CD4-positive, alpha-beta T cell treated with Interleukin-4 for 1 hour (primary cell): ENCODE measurements around the gene TBRG4.
"Not testable (repeated sequence)": the region's sequence is repeated elsewhere in the genome, so short reads cannot be mapped to it uniquely, and the experiment has no call there.

Experiments used
- DNase-seq, 2 donors: peaks; one replicate each; pipeline ENCODE4 v3.0.0-alpha.2; 2020 to 2022

TBRG4 gene

DNA sequence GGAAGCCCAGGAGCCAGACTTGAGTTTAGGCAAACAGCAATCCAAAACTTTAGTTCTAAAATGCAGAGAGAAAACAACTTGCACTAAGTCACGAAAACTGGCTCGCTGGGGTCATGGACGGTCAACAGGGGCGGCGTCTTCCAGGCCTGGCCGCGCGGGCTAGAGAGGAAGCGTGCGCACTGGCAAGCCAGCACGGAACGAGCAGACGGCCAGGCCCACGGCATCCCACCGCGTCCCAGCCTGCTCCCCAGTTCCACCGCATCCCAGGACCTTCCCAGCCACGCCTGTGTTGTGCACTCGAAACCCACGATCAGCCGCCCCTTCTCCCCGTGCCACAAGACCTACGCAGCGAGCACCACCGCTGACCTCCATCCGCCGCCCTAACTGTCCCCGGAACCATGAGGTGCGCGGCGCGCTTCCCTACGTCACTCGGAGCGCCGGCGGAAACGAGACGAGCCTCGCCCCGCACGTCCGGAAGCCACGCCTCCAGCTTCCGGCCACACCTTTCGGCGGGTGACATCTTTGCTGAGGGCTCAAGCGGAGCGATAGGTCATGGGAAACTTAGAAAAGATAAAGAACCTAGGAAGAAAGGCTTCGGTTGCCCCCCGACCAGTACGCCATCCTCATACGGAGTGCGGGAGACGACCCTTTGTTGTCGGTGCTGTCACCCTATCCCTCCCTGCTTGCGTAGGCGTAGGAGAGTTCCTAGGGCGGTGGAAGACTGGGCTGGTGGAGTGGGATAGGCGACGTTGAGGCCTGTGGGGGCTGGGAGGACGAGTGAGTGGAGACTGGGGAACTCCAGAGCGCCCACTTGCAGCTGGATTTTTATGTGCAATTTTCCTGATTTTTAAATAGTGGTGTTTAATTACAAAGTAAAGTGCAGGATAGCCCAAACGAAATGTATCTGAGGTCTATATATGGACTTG is at the start of gene TBRG4:
Gene TBRG4 (minus strand): TSS at position 400 of the 926 bp plus-strand sequence. CDS start 2,460 bp downstream, outside the sequence.
- DNase-seq, result peak; percentile 94

GRCh38 chr7:45161138-45161537 is 49.6 kb upstream of the TBRG4 start:
- DNase-seq, result no peak

- DNase-seq, result no peak
These were observed 49.0 kb upstream of the TBRG4 start for GRCh38 chr7:45160417-45160881.

DNA sequence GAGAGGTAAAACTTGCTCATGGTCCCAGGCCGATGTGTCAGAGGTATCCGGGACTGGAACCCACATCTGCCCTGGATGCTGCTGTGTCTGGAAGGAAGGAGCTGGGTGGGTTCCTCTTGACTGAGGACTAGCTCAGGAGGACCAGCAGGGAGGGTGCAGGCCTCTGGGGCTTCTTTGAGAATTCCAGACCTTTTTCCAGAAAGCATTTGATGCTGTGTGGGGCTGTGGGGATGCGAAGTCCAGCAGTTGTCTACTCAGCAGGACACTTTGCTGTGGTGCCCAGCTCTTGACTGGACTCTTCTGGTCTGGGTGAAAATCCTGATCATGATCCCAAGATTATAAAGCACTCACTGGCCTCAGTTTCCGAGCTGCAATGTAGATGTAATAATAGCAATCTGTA is 47.8 kb upstream of the TBRG4 start:
- DNase-seq, result no peak

DNA sequence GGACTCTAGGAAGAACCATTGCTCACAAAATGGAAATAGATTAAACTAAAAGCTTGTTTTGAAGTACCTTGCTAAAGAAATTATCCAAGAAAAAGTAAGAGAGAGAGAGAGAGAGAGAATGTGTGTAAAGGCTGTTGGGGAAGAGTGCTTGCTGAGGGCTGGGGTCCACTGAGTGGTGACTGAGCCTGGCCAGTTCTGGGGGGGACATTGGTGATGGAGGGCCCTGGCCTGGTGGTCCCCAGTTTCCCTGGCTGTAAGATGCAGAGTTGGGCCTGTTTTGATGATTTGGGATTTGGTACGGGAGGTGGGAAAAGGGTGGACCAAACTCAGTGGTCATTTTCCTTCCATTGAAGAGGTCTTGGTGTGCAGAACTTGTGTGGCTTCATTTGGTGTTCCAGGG is 47.0 kb upstream of the TBRG4 start:
- no peak for DNase-seq

DNA sequence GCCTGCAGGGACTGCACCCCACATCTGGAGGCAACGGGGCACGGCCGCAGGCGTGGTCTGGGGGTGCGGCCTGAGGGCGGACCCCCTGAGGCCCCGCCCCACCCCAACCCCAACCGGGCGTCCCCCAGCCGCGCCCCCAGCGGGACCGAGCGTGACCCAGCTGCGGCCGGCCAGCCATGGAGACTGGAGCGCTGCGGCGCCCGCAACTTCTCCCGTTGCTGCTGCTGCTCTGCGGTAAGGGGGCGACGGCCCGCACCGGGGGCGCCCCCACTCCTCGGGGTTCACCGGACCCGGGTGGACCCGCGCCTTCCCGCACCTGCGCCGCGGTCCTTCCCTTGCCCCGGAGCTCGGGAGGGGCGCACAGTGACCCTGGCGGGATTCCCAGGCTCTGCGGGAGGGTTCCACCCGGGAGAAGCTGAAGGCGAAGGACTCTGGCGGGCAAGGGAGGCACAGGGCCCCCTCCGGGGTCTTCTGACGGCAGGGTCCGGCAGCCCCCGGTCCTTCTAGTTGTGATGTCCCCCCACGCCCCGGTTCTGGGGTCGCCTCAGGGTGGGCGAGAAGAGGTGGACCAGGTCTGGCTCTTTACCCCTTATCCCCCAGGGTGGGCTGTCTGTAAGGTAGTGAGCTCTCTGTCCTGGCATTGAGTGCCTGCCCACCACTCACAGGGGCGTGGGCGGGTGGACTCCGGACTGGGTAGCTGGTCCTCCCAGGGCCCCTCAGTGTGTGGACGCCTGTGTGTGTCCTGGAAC is 46.3 kb upstream of the TBRG4 start, which contains the start of gene RAMP3:
Gene RAMP3 (plus strand): TSS at position 139 of the 749 bp plus-strand sequence. CDS start 38 bp downstream, at position 177.
- no peak for DNase-seq

DNA sequence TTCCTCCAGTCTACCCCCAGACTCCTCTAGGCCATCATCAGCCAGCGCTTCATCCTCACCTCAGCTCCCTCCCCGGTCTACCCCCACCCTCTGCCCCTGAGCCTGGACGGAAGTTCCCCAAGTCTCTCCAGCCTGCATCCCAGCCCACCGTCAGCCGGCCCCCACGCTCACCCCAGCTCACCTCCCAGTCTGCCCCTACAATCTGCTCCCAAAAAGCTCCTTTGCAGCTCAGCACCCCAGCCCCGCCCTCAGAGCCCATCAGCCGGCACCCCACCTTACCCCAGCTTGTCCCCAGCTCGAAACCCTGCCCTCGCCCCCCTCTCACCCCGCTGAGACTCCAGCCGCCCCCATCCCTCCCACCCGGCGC is 45.8 kb upstream of the TBRG4 start:
- DNase-seq, result no peak

DNA sequence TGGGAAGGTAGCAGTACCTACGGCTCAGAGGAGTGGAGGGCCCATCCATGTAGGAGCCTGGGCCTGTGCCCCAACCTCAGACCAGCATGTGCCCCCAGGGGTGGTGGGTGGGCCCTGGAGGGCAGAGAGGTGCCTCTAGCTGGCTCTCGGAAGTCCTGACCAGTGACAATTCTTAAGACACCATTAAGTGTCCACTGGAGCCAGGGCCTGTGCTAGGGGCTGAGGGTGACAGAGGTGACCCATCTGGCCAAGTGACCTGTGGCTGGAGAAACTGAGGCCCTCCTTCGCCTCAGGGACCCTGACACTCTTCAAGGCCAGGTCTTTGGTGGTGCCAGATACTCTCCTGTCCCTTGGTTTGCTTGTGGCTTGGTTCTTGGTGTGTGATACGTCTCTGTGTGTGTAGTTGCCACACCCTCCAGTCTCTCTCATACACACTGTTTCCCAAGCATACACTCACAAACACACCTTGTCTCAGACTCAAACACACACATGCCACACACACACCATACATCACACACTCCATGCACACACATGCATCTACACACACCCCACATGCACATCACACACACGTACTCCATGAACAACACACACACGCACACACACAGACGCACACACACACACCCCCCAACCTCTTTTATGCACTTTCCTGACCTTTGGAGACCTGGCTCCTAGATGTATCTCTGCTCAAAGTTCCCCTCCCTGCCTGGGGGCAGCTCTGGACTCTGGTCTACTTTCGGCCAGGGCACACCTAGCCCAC is 45.2 kb upstream of the TBRG4 start:
- DNase-seq, result no peak

DNA sequence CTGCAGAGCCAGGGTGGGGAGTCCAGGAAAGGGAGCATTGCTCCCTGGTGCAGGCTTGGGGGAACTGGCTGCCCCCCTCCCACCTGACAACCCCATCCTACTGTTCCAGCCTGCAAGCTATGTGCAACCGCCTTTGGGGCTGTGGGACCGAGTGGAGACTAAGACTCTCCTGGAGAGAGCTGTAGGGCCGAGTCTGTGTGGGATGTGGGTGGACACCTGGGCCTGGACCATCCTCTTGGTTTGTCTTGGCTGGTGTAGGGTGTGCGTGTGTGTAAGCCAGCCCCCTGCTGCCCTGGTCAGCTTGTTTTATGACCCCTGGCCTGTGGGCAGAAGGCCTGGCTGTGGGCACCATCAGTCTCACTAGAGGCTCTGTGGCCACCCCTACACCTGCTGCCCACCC is 44.4 kb upstream of the TBRG4 start:
- no peak for DNase-seq

DNA sequence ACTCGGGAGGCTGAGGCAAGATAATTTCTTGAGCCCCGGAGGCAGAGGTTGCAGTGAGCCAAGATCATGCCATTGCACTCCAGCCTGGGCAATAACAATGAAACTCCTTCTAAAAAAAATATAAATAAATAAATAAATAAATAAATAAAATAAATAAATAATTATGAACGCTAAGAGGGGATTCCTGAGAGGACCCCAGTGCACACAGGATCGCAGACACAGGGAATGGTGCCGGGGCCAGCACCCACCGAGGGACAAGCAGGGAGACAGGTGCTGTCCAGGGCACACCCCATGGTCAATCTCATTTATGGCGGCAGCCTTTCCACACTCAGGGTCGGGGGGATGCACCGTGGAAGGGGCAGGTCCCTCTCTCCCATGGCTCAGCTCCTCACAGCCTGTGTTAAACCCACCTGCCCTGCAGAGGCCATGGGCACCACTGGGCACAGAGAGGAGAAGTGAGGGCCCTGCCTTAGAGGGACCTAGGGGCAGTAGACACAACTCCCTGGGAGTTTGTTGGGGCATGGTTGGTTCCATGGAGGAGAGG is 43.9 kb upstream of the TBRG4 start:
- DNase-seq, result no peak

- not testable (repeated sequence) for DNase-seq
These were observed 42.4 kb upstream of the TBRG4 start for GRCh38 chr7:45153861-45154260.

DNA sequence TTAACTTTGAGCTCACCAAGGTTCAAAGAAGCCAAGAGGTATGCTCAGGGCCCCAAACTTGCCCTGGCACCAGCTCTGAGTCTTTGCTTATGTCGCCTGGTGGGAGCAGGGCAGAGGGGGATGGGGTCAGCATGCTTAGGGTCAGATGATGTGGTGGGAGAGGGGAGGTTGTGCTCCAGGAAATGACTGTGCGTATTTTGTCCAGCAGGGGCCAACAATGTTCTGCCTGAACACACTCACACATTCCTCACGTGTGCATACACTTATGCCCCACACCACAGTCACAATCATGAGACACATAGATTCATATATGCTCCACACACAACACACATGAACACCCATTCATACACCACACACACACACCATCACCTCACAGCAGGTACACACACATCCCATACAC is 41.7 kb upstream of the TBRG4 start:
- no peak for DNase-seq

- no peak for DNase-seq
These were observed 40.5 kb upstream of the TBRG4 start for GRCh38 chr7:45151967-45152366.

DNA sequence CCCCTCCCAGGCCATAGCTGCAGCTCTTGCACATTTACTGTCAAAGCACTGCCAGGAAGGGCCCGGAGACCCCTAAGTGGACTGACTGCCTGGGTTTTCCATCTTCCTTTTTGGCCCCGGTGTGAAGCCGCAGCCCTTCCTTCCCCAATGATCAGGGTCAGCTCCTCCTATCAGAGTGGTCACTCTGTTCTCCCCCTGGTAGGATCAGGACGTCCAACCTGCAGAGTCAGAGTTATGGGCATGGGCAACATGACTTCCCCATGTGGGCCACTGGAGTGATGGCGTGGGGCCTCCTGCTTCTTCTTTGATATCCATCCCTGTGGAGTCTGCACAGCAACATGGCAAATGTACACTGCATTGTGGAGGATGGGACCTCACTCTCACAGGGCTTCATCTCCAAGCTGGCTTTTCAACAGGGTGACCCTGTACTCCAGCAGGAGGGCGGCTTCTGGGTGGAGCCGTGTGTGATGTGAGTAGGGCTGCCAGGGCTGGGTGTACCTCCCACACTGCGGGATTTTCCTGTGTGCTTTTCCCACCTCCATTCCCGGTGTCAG is 39.7 kb upstream of the TBRG4 start:
- no peak for DNase-seq

DNA sequence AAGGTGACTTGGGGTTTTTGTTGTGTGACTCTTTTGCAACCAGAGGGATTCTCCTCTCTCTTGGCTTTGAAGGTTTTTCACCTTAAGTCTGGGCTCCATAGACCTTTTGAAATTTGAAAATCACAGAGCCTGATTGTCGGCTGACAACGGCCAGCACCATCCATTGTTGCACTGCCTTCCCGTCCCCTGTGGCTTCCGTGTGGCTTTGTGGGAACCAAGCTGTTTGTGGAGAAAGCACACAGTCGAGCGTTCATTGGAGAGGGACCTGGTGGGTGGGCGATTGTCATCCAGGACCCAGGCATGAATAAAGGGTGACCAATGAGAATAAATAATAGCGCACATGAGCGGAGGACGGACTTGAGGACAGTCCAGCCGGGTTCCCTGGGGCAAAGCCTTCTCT is 38.7 kb upstream of the TBRG4 start:
- DNase-seq, result no peak

GRCh38 chr7:45149606-45150005 is 38.1 kb upstream of the TBRG4 start:
- no peak for DNase-seq

- no peak for DNase-seq
These were observed 37.1 kb upstream of the TBRG4 start for GRCh38 chr7:45148653-45148973.

DNA sequence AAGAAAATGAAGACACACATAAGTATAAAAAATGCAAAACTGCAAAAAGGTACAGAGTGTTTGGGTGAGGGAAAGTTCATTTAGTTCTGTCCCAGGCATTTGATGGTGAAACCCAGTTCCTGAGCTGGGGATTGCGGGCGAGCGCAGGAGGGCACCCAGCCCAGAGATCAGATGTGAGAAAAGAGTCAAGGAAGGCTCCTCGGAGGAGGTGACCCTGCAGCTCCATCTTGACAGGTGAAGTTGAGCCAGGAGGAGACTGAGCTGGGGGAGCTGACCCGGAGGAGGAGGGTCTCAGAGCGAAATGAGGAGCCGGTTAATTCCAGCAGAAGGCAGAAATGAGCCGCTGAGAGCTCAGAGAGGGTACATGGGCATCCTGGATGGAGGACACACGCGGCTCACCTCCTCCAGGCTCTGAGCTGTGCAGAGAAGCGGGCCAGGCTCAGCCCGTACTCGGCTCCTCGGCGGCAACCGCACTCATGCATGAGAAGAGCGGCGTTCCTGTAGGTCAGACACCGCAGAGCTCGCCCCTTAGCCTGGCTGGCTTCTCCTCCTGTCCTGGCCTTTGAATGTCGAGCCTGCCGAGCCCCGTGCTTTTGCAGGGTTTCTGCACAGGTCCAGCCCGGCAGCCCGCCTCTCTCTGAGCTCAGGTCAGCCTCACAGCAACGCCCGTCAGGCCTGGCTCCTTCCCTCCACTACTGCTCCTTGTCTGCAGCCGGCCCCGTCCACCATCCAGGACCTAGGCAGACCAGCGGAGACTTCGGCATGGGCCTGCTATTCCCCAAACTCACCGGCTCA is 36.6 kb upstream of the TBRG4 start:
- no peak for DNase-seq

- no peak for DNase-seq
These were observed 35.3 kb upstream of the TBRG4 start for GRCh38 chr7:45146531-45147379.

- DNase-seq, result no peak
These were observed 34.4 kb upstream of the TBRG4 start for GRCh38 chr7:45145881-45146280.

DNA sequence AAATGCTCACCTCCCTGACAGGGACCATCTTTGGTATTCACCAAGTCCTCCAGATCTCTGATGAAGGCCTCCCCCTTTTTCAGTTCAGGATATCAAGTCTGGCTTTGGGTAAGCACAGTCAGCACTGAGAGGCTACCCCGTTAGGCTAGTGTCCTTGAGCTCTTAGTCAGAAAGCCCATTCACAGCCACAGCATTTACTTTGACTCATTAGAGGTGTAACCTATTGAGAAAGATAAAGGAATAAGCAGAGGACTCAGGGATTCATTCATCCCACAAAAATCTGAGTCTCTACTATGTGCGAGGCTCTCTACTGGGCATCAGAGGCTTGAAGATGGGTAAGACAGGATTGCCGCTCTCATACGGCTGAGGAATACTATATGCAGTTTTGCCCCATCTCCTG is 32.1 kb upstream of the TBRG4 start:
- DNase-seq, result no peak
